Lower leg skin (tissue), 4 donors: Measurements from ENCODE around the gene GGACT. TPM values are rescaled to one million over a fixed set of nuclear protein-coding genes. Genes with fewer than 3 reads are reported as not detected.

Experiments used
- DNase-seq, 2 donors: peaks; one replicate each; pipeline ENCODE4 v3.0.0-alpha.2; 2019; ENCODE audit warnings: low spot score in 2 of 2
- H3K4me3 ChIP-seq: fragments of 200-600 bp; sonication (generic); 2 replicates; pipeline ENCODE4 v1.5.1; 2017; ENCODE audit warnings: mild to moderate bottlenecking, low read depth; ENCODE audit not compliant: poor library complexity, severe bottlenecking
- POLR2A ChIP-seq, 2 donors: fragments of 450-650 bp; IDR thresholded peaks; one replicate each; pipeline ENCODE4 v1.6.1; 2016 to 2017; ENCODE audit warnings: antibody characterized with exemption in 2 of 2, mild to moderate bottlenecking in 1 of 2, moderate library complexity in 1 of 2
- WGBS, 2 donors: methylation state at CpG; one replicate each; pipeline ENCODE4 v1.1.5; 2018; 5-methylcytosine and 5-hydroxymethylcytosine counted together
- intact Hi-C: fragments of 100-400 bp; cut with DNase I; formaldehyde crosslinking; loops from one replicate; pipeline ENCODE4 v1.15.0; 2023; ENCODE audit warnings: low total_unique reads
- total RNA-seq, 4 donors: library from RNA; depleted of rRNA; stranded (reverse); fragments of >200 nt; gene quantifications; one replicate each; pipeline ENCODE4 v1.1.0, GENCODE V29; 2016
- TF ChIP-seq, protein P1 (sequence below), 3 donors: fragments of 450-650 bp; IDR thresholded peaks; one replicate each; pipeline ENCODE4 v1.5.1; 2016; ENCODE audit warnings: antibody characterized with exemption in 3 of 3, mild to moderate bottlenecking in 3 of 3, moderate library complexity in 2 of 3

GGACT gene
- total RNA-seq, 4 donors from 2014 or later = 1.5 to 3.6 (median 2.6) TPM

DNA sequence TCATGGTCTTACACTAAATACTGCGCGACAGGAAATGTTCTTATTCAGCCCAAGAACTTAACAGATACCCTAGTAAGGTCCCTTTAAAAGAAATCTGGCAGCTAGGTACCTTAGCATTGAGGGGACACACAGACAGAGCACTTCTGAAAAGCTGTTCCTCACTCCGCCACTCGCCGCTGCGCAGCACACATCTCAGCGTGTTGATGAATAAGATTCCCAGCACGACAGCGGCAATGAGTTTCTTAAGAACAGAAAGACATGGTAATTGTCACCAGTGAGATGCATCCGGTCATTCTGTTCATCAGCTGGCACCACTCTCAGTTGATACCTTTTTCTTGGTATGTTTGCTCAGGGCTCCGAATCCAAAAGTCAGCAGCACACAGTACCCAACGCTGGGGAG, 46.1 kb upstream of the GGACT start:
- intact Hi-C loops = no loop called here
- no peak overlapping the region for H3K4me3 ChIP-seq
- no peak for TF ChIP-seq POLR2A (IDR thresholded peaks at IDR 0.05)
- no peak for DNase-seq
- 89 to 90% methylated on average over 12 of the region's 12 CpGs for WGBS, 2 donors

DNA sequence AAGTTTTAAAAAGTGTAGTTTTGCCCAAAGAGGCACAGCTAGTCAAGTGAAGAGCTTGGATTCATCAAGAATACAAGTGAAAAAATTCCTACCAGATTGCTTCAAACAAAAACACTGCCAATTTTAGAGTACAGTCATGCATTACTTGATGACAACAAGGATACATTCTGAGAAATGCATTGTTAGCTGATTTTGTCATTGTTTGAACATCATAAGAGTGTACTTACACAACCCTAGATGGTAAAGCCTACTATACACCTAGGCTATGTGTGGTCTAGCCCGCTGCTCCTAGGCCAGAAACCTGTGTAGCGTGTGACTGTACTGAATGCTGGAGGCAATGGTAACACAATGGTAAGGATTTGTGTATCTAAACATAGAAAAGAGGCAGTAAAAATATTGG, 44.9 kb upstream of the GGACT start:
- intact Hi-C loops = no loop called here
- DNase-seq = no peak
- 44 to 87% methylated on average over 2 of the region's 2 CpGs for WGBS, 2 donors
- H3K4me3 ChIP-seq = no peak overlapping the region
- TF ChIP-seq POLR2A (IDR thresholded peaks at IDR 0.05) = no peak
- TF ChIP-seq, protein P1, sequence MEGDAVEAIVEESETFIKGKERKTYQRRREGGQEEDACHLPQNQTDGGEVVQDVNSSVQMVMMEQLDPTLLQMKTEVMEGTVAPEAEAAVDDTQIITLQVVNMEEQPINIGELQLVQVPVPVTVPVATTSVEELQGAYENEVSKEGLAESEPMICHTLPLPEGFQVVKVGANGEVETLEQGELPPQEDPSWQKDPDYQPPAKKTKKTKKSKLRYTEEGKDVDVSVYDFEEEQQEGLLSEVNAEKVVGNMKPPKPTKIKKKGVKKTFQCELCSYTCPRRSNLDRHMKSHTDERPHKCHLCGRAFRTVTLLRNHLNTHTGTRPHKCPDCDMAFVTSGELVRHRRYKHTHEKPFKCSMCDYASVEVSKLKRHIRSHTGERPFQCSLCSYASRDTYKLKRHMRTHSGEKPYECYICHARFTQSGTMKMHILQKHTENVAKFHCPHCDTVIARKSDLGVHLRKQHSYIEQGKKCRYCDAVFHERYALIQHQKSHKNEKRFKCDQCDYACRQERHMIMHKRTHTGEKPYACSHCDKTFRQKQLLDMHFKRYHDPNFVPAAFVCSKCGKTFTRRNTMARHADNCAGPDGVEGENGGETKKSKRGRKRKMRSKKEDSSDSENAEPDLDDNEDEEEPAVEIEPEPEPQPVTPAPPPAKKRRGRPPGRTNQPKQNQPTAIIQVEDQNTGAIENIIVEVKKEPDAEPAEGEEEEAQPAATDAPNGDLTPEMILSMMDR (IDR thresholded peaks at IDR 0.05) = no peak

DNA sequence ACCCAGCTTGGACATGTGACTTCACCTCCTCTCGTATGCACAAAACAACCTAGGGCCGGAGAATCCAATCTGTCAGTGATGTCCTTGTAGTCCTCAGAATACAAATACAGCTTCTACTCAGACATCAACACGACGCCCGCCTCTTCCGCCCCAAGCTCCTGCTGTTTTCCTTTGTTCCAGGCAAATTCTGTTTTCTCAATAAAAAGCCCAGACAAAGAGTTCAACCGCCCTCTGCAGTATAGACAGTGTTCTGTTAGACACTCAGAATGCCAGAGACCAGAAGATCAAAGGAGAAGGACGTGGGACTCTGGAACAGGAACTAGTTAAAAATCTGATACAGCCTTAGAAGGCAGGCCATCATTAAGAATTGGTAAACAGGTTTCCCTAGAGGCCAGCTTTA, 42.0 kb upstream of the GGACT start:
- no peak overlapping the region for H3K4me3 ChIP-seq
- 87% methylated on average over 8 of the region's 8 CpGs for WGBS, 2 donors
- intact Hi-C loops = loop anchor here (2.0 kb wide), 1 partner anchor 52 kb away; no protein-coding TSS in a partner anchor
- no peak for DNase-seq
- TF ChIP-seq, protein P1 (IDR thresholded peaks at IDR 0.05) = no peak
- TF ChIP-seq POLR2A (IDR thresholded peaks at IDR 0.05) = no peak

- no peak for TF ChIP-seq POLR2A (IDR thresholded peaks at IDR 0.05)
- TF ChIP-seq, protein P1 (IDR thresholded peaks at IDR 0.05) = no peak
- intact Hi-C loops = no loop called here
- no peak overlapping the region for H3K4me3 ChIP-seq
- no peak for DNase-seq
- WGBS, 2 donors = 90% methylated on average over 11 to 15 of the region's 15 CpGs
Measured at GRCh38 chr13:100627120-100627519, 38.5 kb upstream of the GGACT start.

DNA sequence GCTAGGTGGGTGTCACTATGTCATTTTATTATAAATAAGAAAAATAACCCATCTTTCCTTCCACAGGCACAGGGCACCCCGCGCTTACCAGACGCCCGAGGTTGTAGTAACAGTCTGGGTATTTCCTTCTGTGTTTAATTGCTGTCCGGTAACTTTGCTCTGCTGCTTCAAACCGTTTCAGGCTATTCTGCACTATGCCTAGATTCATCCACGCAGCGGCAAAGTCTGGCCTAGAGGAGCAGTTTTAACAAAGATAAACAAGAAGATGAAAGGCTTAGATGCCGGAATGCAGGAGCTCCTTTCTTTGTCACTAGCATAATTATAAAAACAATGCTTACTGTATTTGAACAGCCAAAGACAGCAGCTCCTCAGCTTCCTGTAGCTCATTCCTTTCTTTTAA, 36.9 kb upstream of the GGACT start:
- intact Hi-C loops = no loop called here
- 86 to 91% methylated on average over 9 of the region's 9 CpGs for WGBS, 2 donors
- TF ChIP-seq, protein P1 (IDR thresholded peaks at IDR 0.05) = no peak
- no peak for TF ChIP-seq POLR2A (IDR thresholded peaks at IDR 0.05)
- H3K4me3 ChIP-seq = no peak overlapping the region
- DNase-seq = no peak

- TF ChIP-seq, protein P1 (IDR thresholded peaks at IDR 0.05) = no peak
- TF ChIP-seq POLR2A (IDR thresholded peaks at IDR 0.05) = no peak
- DNase-seq = no peak
- no peak overlapping the region for H3K4me3 ChIP-seq
- 71 to 84% methylated on average over 4 of the region's 4 CpGs for WGBS, 2 donors
- intact Hi-C loops = no loop called here
Measured at GRCh38 chr13:100620792-100621191, 32.2 kb upstream of the GGACT start.
